Stimulated activated CD8-positive, alpha-beta memory T cell treated with anti-CD3 and anti-CD28 coated beads, Interleukin-4, amount 100 ng/mL, for 4 hours (primary cell): ENCODE measurements around the gene GAL3ST1.

Source experiments
- DNase-seq, 2 donors: peaks; one replicate each; pipeline ENCODE4 v3.0.0-alpha.2; 2020; ENCODE audit warnings: low read depth in 2 of 2, low spot score in 1 of 2

GAL3ST1 gene

DNA sequence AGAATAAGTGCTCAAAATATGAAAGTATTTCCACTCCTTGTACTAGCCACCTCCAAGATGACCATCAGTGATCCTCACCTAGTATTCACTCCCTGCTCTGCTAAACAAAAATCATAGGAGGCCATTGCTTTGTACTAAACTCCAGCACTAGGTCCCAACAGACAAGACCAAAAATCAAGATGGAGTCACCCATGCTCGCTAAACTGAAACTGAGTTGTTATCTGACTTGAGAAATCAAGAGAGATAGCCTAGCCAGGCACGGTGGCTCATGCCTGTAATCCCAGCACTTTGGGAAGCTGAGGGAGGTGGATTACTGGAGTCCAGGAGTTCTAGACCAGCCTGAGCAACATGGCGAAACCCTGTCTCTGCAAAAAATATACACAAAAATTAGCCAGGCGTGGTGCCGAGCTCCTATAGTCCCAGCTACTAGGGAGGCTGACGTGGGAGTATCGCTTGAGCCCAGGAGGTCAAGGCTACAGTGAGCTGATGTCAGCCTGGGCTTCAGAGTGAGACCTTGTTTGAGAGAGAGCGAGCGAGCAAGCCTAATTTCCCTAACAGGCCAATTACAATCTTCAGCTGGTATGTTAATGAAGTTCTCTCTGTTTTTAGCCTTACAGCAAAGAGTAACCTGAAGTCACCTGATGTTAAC lies 37.3 kb downstream of the GAL3ST1 start:
- DNase-seq = no peak

DNA sequence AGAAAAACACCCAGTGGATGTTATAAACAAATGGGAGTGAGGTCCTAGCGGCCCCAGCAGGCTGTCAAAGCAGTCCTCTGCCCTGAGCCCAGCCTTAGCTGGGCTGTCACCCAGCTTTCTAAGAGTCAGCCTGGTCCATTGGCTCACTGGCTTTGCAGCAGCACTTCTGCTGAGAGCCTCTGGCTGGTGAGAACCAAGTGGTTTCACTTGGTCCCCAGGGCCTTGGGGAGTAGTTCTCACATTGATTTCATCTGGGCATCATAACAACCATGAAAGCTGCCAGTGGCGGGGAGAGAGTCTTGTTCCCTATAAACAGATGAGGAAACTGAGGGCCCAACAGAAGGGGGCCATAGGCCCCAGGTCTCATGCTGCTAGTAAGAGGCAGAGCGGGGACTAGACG lies 39.3 kb downstream of the GAL3ST1 start:
- no peak for DNase-seq

DNA sequence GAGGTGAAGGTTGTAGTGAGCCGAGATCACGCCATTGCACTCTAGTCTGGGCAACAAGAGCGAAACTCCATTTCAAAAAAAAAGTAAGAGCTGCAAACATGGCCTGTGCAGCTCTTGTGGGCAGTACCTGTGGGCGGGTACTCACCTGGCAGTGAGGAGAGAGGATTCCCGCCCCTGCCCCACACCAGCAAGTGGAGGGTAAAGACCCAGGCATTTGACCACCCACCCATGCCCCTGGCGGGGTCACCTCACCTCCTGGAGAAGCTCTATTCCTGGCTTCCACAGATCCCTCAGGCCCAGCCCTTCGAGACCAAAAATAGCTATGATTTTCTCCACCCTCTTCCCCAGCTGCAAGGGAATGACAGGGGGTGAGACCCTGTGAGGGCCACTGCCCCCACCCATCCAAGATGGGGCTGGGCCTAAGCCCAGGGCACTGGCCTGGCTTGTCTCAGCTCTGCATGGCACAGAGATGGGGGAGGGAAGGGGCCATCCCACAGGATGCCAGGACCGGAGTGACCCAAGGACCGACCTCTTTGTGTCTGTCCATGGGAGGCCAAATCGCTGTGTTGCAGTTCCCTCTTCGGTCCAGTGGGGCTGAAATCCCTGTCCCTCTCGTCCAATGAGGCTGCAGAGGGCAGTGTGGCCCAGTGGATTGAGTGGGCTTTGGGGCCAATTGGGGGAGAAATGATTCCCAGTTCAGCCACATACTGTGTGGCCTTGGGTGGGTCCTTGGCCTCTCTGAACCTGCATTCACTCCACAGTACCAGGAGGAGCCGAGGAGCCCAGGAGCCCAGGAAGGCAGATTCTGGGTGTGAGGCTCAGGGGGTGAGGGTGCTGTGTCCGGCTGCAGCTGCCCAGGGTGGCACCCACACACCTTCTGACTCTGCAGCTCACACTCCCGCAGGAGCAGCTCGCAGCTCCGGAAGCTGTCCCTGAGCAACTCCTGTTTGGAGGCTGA lies 42.5 kb downstream of the GAL3ST1 start:
- no peak for DNase-seq

DNA sequence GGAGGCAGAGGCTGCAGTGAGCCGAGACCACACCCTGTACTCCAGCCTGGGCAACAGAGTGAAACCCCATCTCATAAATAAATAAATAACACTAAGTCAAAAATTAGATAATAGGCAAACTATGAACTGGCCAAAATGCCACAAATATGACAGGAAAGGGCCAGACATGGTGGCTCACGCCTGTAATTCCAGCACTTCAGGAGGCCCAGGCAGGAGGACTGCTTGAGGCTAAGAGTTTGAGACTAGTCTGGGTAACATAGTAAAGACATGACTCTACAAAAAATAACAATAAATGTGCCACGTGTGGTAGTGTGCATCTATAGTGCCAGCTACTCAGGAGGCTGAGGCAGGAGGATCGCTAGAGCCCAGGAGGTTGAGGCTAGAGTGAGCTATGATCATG lies 47.8 kb downstream of the GAL3ST1 start:
- no peak for DNase-seq

DNA sequence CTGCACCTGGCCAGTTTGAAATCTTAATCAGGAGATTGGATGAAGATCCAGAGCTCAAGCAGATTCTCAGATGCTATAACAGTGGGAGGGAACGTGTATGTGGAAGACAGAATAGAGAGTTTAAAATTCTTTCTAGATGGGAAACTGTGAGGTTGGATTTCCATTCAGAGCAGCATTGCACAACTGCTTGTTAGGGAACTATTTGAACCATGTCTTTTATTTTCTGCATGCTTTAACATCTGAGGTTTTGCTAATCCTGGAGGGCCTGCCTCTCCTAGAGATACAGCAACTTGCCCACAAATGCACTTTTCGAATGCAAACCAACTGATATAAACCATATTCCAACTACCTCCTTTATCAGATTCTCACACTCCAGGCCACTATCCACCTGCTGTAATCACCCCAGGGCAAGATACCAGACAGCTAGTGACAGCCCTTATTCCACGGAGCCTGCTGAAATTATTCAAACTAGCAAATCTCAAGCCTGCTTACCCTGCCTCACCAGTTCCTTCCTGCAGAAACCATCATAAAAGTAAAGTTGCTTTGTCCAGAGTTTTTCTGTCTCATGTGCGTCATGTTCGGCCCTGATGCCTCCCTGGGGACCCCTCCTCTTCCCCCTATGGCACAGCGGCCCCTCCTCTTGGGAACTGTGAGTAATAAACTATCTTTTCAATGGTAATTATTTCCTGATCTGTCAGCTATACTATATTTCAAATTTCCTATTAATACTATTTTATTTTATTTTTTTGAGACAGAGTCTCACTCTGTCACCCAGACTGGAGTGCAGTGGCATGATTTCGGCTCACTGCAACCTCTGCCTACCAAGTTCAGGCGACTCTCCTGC lies 50.6 kb downstream of the GAL3ST1 start:
- no peak for DNase-seq

DNA sequence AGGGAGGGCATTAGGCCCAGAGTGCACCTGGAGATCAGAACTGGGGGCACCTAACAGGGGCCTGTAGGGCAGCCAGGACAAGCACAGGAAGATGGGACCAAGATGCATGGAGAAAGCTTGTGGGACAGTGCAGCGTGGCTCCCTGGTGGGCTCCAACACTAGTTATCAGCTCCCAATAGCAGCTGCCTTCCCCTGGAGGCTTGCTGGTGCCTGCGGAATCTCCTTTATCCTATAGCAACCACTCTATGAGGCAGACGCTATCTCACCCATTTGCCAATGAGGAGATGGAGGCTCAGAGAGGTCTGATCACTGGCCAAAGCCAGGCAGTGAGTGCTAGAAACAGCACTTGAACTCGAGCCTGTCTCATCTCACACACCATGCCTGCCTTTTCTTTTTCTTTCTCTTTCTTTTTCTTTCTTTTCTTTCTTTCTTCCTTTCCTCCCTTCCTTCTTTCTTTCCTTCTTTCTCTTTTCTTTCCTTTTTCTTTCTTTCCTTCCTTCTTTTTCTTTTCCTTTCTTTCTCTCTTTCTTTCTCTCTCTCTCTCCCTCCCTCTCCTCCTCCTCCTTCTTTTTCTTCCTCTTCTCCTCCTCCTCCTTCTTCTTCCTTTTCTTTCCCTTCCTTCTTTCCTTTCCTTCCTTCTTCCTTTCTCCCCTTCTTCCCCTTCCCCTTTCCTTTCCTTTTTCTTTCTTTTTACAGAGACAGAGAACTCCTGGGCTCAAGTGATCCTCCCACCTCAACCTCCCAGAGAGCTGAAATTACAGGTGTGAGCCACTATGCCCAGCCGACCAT lies 52.9 kb downstream of the GAL3ST1 start:
- DNase-seq = no peak

DNA sequence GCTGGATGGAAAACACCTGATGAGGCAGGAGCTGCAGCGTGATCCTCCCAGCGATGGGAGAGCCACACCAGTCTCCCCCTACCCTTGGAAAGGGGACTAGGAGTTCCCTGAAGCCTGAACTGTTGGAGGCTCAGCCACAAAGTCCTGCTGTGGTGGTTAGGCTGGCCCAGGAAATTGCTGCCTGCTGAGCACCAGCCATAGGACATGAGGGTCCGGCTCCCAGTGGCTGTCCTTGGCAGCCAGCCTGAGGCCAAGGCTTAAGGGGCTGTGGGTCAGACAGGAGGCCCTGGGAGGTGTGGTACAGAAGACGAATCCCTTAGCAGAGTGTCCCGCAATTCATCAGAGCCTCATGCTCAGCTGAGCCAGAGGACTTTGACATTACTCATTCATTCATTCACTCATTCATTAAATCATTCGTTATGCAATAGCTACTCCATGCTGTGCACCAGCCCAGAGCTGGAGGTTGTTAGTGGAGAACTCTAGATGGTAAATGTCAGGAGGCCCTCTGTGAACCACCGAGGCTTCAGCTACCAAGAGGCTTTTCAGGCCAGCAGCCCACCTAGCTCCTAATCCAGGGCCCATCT lies 54.5 kb downstream of the GAL3ST1 start:
- no peak for DNase-seq

DNA sequence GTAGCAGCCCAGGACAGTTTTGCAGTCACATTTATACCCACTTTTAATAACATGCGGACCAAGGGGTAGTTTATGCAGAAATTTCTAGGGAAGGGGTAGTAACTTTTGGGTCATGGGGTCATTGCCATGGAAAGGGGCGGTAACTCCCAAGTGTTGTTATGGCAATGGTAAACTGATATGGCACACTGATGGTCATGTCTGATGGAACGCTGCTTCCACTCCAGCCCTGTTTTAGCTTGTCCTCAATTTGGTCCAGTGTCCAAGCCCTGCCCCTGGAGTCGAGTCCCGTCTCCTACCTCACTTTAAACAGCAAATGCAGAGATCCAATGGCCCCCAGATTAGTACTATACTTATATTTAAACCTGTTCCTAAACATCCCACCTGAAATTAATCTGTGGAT lies 57.7 kb downstream of the GAL3ST1 start:
- no peak for DNase-seq

DNA sequence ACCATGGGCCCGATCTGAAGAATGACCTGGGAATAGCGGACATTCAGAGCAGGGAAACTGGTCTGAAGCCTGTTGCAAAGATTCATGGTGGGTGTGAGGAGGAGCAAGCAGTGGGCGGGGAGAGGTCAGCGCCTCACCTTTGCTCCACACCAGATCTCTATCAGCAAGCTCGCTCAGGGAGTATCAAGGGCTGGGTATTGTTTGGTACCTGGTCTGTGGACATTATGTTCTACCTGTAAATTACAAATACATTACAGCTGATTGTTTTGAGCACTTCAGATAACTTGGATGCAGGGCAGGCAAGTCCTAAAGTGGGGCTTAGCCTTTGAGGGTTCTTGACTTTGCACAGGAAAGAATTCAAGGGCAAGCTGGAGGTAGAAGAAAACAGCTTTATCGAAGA lies 58.2 kb downstream of the GAL3ST1 start:
- no peak for DNase-seq

DNA sequence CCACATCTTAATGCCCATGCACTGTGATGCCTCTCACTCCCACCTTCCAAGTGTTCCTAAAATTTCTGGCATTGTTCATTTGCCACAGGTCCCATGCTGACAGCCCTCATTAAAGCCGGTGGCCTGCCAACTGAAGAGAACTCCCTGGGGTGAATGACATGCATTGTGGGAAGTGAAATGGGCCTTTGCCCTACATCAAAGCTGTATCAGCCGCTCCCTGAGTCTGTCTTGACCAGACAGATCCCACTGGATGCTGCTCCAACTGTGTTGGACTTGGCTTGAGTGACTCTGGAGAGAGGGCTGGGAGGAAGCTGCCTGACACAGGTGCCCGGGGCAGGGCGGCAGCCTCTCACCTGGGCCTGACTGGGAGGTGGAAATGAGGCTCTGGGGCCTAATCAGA lies 60.2 kb downstream of the GAL3ST1 start:
- no peak for DNase-seq

DNA sequence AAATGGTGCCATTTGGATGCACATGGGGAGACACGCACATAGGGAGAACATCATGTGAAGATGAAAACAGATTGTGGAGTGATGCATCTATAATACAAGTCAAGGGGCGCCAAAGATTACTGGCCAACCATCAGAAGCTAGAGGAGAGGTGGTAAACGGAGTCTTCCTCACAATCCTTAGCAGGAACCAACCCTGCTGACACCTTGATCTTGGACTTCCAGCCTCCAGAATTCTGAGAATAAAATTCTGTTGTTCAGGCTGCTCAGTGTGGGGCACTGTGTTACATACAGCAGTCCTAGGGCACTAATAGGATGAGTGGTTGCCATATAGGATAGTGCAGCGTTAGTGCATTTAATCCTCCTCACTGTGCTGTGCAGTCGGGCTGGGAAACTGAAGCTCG lies 61.0 kb downstream of the GAL3ST1 start:
- DNase-seq = no peak

DNA sequence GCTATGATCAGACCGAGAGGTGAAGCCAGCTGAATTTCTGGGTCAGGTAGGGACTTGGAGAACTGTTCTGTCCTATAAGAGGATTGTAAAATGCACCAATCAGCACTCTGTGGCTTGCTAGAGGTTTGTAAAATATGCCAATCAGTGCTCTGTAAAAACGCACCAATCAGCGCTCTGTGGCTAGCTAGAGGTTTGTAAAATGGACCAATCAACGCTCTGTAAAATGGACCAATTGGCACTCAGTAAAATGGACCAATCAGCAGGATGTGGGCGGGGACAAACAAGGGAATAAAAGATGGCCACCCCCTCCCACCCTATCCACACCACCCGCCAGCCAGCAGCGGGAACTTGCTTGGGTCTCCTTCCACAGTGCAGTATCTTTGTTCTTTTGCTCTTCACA lies 62.6 kb downstream of the GAL3ST1 start:
- no peak for DNase-seq

DNA sequence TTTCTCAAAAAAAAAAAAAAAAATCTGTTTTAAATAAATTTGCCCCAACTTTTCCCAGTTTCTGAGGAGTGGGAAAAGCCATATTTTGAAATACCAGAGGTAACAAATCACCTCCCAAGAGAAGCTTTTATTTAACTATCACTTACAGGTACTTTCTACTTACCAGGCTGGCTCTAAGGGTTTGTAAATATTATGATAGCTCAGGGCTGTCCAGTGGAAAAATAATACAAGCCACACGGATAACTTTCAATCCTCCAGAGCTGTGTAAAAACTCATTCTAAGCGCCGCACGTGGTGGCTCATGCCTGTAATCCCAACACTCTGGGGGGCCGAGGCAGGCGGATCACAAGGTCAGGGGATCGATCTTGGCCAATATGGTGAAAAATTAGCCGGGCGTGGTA lies 63.4 kb downstream of the GAL3ST1 start:
- no peak for DNase-seq

DNA sequence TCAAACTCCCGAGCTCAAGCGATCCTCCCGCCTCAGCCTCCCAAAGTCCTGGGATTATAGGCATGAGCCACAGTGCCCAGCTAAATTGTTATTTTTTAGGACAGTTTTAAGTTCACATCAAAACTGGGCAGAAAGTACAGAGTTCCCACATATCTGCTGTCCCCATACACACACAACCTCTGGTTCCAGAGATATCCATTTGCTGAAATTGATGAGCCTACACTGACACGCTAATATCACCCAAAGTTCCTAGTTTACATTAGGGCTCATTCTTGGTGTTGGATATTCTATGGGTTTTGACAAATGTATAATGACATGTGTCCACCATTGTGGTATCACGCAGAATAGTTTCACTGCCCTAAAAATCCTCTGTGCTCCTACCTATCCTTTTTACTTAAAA lies 66.2 kb downstream of the GAL3ST1 start:
- no peak for DNase-seq

DNA sequence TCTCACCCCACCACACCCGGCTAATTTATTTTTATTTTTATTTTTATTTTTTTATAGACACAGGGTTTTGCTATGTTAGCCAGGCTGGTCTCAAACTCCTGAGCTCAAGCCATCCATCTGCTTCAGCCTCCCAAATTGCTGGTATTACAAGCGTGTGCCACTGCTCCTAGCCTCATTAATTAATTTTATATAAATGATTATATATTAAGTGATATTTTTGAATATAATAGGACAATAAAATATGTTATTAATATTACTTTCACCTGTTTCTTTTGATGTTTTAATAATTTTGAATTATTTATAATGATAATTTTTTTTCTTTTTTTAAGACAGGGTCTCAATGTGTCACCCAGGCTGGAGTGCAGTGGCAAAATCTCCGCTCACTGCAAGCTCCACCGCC lies 66.8 kb downstream of the GAL3ST1 start:
- no peak for DNase-seq

DNA sequence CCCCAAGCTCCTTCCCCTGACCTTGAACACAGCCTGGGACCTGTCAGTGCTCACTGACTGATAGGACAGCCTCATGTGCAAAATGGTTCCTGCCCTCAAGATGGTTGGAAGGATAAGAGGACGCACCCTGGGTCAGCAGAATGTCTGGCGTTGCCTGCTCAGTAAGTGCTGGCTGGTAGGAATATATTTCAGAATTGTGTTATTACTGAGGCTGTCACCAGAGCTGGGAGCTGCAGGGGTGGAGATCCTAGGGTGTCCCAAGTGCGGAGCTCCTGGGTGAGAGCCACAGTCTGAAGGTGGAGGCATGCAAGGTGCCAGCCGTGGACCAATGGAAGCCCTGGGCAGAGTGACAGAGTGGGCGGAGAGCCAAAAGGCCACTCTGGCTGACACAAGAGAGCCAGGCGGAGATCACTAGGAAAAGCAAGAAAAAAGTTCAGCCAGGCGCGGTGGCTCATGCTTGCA lies 67.9 kb downstream of the GAL3ST1 start:
- no peak for DNase-seq
